Neural progenitor cell (in vitro differentiated cells): ENCODE data around the gene MBNL2. TPM values are rescaled to one million over a fixed set of nuclear protein-coding genes. Genes with fewer than 3 reads are reported as not detected.
A peak's percentile ranks its signal among the peaks of the same experiment; 100 is the strongest.

Experiments
- DNase-seq: peaks from one replicate; pipeline ENCODE4 v3.0.0-alpha.2; 2016; ENCODE audit warnings: low spot score
- H2AFZ ChIP-seq: fragments of 200-600 bp; sonication (generic); replicated peaks from 2 replicates; pipeline ENCODE4 v1.6.1; 2016; ENCODE audit warnings: antibody characterized with exemption
- H3F3A ChIP-seq: fragments of 200-600 bp; sonication (generic); 2 replicates; pipeline ENCODE4 v1.6.1; 2016; ENCODE audit warnings: antibody characterized with exemption, low read depth
- H3K27ac ChIP-seq: fragments of 200-600 bp; sonication (generic); 2 replicates; pipeline ENCODE4 v1.5.1; 2016; ENCODE audit warnings: mild to moderate bottlenecking
- H3K27me3 ChIP-seq: fragments of 200-600 bp; sonication (generic); 2 replicates; pipeline ENCODE4 v1.6.1; 2016; ENCODE audit warnings: mild to moderate bottlenecking, moderate library complexity
- H3K36me3 ChIP-seq: fragments of 200-600 bp; sonication (generic); 2 replicates; pipeline ENCODE4 v1.5.1; 2016
- H3K4me1 ChIP-seq: fragments of 200-600 bp; sonication (generic); 2 replicates; pipeline ENCODE4 v1.6.1; 2016; ENCODE audit warnings: mixed run types
- H3K4me2 ChIP-seq: fragments of 200-600 bp; sonication (generic); 2 replicates; pipeline ENCODE4 v1.6.1; 2016
- H3K4me3 ChIP-seq: fragments of 200-600 bp; sonication (generic); 2 replicates; pipeline ENCODE4 v1.5.1; 2016
- H3K79me2 ChIP-seq: fragments of 200-600 bp; sonication (generic); 2 replicates; pipeline ENCODE4 v1.6.1; 2016; ENCODE audit warnings: low read depth
- H3K9ac ChIP-seq: fragments of 200-600 bp; sonication (generic); 2 replicates; pipeline ENCODE4 v1.6.1; 2016
- H3K9me3 ChIP-seq: fragments of 200-600 bp; sonication (generic); 2 replicates; pipeline ENCODE4 v1.5.1; 2016; ENCODE audit warnings: low read depth
- H4K20me1 ChIP-seq: fragments of 200-600 bp; sonication (generic); 2 replicates; pipeline ENCODE4 v1.6.1; 2016; ENCODE audit warnings: low read depth
- H3K27ac Mint-ChIP-seq: 3 replicates; pipeline ENCODE4 v1.8.0; 2021; ENCODE audit warnings: mixed read lengths
- H3K27me3 Mint-ChIP-seq: 2 replicates; pipeline ENCODE4 v1.8.0; 2022; ENCODE audit warnings: low read depth, mild to moderate bottlenecking, inconsistent platforms, moderate library complexity, mixed read lengths; ENCODE audit not compliant: insufficient read depth
- H3K36me3 Mint-ChIP-seq: 3 replicates; pipeline ENCODE4 v1.8.0; 2021; ENCODE audit warnings: mixed read lengths
- H3K4me1 Mint-ChIP-seq: 3 replicates; pipeline ENCODE4 v1.8.0; 2021; ENCODE audit warnings: mixed read lengths
- H3K4me3 Mint-ChIP-seq: 3 replicates; pipeline ENCODE4 v1.8.0; 2021; ENCODE audit warnings: mild to moderate bottlenecking, moderate library complexity, mixed read lengths
- H3K9me3 Mint-ChIP-seq: 3 replicates; pipeline ENCODE4 v1.8.0; 2020; ENCODE audit warnings: mixed read lengths
- CTCF ChIP-seq: fragments of 200-600 bp; sonication (generic); IDR thresholded peaks from 2 replicates; pipeline ENCODE4 v1.5.1; 2017; ENCODE audit warnings: antibody characterized with exemption, mild to moderate bottlenecking
- EZH2 ChIP-seq: fragments of 200-600 bp; sonication (generic); IDR thresholded peaks from 2 replicates; pipeline ENCODE4 v1.6.1; 2017; ENCODE audit warnings: antibody characterized with exemption, mild to moderate bottlenecking, moderate library complexity
- EZH2phosphoT487 ChIP-seq: fragments of 200-600 bp; sonication (generic); IDR thresholded peaks from 2 replicates; pipeline ENCODE4 v1.6.1; 2017; ENCODE audit warnings: antibody characterized with exemption
- total RNA-seq: library from RNA; depleted of rRNA; stranded (reverse); fragments of >200 nt; gene quantifications from 2 replicates; pipeline ENCODE4 v1.2.3, GENCODE V29; 2015; ENCODE audit warnings: low replicate concordance

Gene MBNL2
- 19.6 and 25.0 TPM in 2 replicates for total RNA-seq

GRCh38 chr13:97221989-97222700, at the start of gene MBNL2:
MBNL2 (plus strand) TSS chr13:97222333; CDS start chr13:97276236, 53,903 bp downstream.
- H3K27me3 Mint-ChIP-seq = peaks cover 5% of the 10 kb centered on the region
- no peaks in the 10 kb centered on the region for H3F3A ChIP-seq
- TF ChIP-seq EZH2 = no peak
- TF ChIP-seq CTCF = no peak
- TF ChIP-seq EZH2phosphoT487 = no peak
- H3K79me2 ChIP-seq = peaks cover 11% of the 10 kb centered on the region
- no peaks in the 10 kb centered on the region for H3K9me3 ChIP-seq
- peak within 1 kb of the TSS; percentile 90 for H3K4me2 ChIP-seq
- peaks cover 2% of the 10 kb centered on the region for H3K36me3 Mint-ChIP-seq
- H3K4me1 Mint-ChIP-seq = peaks cover 36% of the 10 kb centered on the region
- H3K4me1 ChIP-seq = peaks cover 24% of the 10 kb centered on the region
- no peaks in the 10 kb centered on the region for H3K36me3 ChIP-seq
- H3K9ac ChIP-seq = peak within 1 kb of the TSS; percentile 27
- peak within 1 kb of the TSS; percentile 98 for H2AFZ ChIP-seq
- H3K4me3 ChIP-seq = peak within 1 kb of the TSS; percentile 75
- no peak within 1 kb of the TSS for H3K27ac ChIP-seq
- H3K27me3 ChIP-seq = peaks cover 37% of the 10 kb centered on the region
- peaks cover 38% of the 10 kb centered on the region for H4K20me1 ChIP-seq
- peak within 1 kb of the TSS; percentile 97 for H3K27ac Mint-ChIP-seq
- peak within 1 kb of the TSS; percentile 93 for H3K4me3 Mint-ChIP-seq
- DNase-seq = peak; percentile 87
- H3K9me3 Mint-ChIP-seq = no peaks in the 10 kb centered on the region

GRCh38 chr13:97174638-97175037, 47.5 kb upstream of the MBNL2 start:
- H3K4me3 ChIP-seq = no peak overlapping the region
- H3K4me2 ChIP-seq = no peak overlapping the region
- no peaks in the 10 kb centered on the region for H3K36me3 ChIP-seq
- Mint-ChIP-seq H3K4me1 (no peaks in the 10 kb centered on the region), H3K27me3 (no peaks in the 10 kb centered on the region), H3K9me3 (no peaks in the 10 kb centered on the region), H3K27ac (no peak overlapping the region), H3K36me3 (no peaks in the 10 kb centered on the region), H3K4me3 (no peak overlapping the region)
- no peak overlapping the region for H3K27ac ChIP-seq
- no peaks in the 10 kb centered on the region for H3K27me3 ChIP-seq
- no peaks in the 10 kb centered on the region for H3K4me1 ChIP-seq
- no peaks in the 10 kb centered on the region for H3K79me2 ChIP-seq
- no peaks in the 10 kb centered on the region for H4K20me1 ChIP-seq
- no peaks in the 10 kb centered on the region for H3F3A ChIP-seq
- H2AFZ ChIP-seq = no peak overlapping the region
- TF ChIP-seq EZH2phosphoT487 (no peak), EZH2 (no peak), CTCF (no peak)
- DNase-seq = no peak
- no peak overlapping the region for H3K9ac ChIP-seq
- no peaks in the 10 kb centered on the region for H3K9me3 ChIP-seq

- no peak overlapping the region for H3K4me3 ChIP-seq
- no peaks in the 10 kb centered on the region for H3K79me2 ChIP-seq
- no peak for DNase-seq
- H4K20me1 ChIP-seq = no peaks in the 10 kb centered on the region
- no peak overlapping the region for H3K4me3 Mint-ChIP-seq
- H3K9ac ChIP-seq = no peak overlapping the region
- no peaks in the 10 kb centered on the region for H3K4me1 ChIP-seq
- no peaks in the 10 kb centered on the region for H3K27me3 Mint-ChIP-seq
- H3K36me3 ChIP-seq = no peaks in the 10 kb centered on the region
- TF ChIP-seq EZH2phosphoT487 (no peak), CTCF (no peak), EZH2 (no peak)
- no peaks in the 10 kb centered on the region for H3K4me1 Mint-ChIP-seq
- H3K9me3 ChIP-seq = no peaks in the 10 kb centered on the region
- H3F3A ChIP-seq = no peaks in the 10 kb centered on the region
- H3K27me3 ChIP-seq = no peaks in the 10 kb centered on the region
- no peaks in the 10 kb centered on the region for H3K9me3 Mint-ChIP-seq
- H3K4me2 ChIP-seq = no peak overlapping the region
- no peak overlapping the region for H3K27ac Mint-ChIP-seq
- no peak overlapping the region for H2AFZ ChIP-seq
- H3K36me3 Mint-ChIP-seq = no peaks in the 10 kb centered on the region
- H3K27ac ChIP-seq = no peak overlapping the region
Observed at GRCh38 chr13:97175041-97175440, 47.1 kb upstream of the MBNL2 start.
